Adipocyte (in vitro differentiated cells): Measurements from ENCODE around the gene DYSF.

Experiments used
- DNase-seq: peaks from one replicate; pipeline ENCODE4 v3.0.0-alpha.2; 2015; ENCODE audit warnings: low read depth
- H3K27me3 ChIP-seq: replicated peaks from 2 replicates; pipeline ENCODE4 v1.7.0; 2013; ENCODE audit warnings: mild to moderate bottlenecking, low read length, moderate library complexity; ENCODE audit not compliant: control insufficient read depth, insufficient read depth
- H3K36me3 ChIP-seq: 2 replicates; pipeline ENCODE4 v1.7.0; 2013; ENCODE audit warnings: low read length, mild to moderate bottlenecking, moderate library complexity; ENCODE audit not compliant: control insufficient read depth, insufficient read depth, severe bottlenecking
- H3K4me1 ChIP-seq: 2 replicates; pipeline ENCODE4 v1.7.0; 2013; ENCODE audit warnings: mild to moderate bottlenecking, low read length, moderate library complexity; ENCODE audit not compliant: control insufficient read depth, insufficient read depth
- H3K4me3 ChIP-seq: 2 replicates; pipeline ENCODE4 v1.7.0; 2013; ENCODE audit warnings: mild to moderate bottlenecking, low read length, moderate library complexity
- H3K9ac ChIP-seq: 2 replicates; pipeline ENCODE4 v1.7.0; 2013; ENCODE audit warnings: mild to moderate bottlenecking, low read length, moderate library complexity
- H3K9me3 ChIP-seq: 2 replicates; pipeline ENCODE4 v1.7.0; 2013; ENCODE audit warnings: mild to moderate bottlenecking, low read length, moderate library complexity; ENCODE audit not compliant: control insufficient read depth

Gene DYSF

DNA sequence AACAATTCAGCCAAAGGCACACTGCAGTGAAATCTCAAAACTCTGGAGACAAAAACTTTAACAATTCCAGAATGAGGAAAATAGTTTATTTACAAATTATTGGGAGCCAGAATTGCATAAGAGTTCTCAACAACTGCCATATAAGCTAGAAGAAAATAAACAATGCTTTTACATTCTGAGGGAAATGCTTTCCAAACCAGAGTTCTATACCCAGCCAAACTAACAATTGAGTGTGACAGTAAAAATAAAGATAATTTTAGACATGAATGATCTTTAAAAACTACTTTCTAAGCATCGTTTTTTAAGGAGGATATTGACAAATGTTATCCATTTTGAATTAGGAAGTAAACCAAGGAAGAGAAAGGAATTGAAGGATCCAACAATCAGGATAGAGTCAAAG, 271.4 kb downstream of the DYSF start:
- H3K36me3 ChIP-seq = no peaks in the 10 kb centered on the region
- no peak for DNase-seq
- no peaks in the 10 kb centered on the region for H3K27me3 ChIP-seq
- H3K4me1 ChIP-seq = peaks cover 40% of the 10 kb centered on the region
- no peak overlapping the region for H3K9ac ChIP-seq
- H3K9me3 ChIP-seq = peaks cover 18% of the 10 kb centered on the region
- H3K4me3 ChIP-seq = peak overlapping the region; percentile 8

DNA sequence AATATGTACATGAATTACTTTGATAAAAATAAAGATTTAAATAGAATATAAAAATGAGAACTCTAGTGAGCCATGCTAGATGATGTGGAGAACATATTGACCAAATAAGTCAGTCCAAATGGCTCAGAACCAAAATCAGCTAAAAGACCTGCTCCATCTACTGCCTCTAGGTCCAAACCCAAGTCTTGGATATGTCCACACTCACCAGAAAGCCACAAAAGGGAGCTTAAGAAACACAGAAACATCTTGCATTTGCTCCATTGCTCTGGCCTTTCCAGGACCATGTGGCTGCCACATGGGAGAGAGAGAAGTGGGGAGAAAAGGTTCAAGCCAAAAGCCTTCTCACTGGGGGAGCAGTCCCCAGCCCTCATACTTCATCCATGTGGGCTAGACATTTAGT, 272.5 kb downstream of the DYSF start:
- no peaks in the 10 kb centered on the region for H3K36me3 ChIP-seq

DNA sequence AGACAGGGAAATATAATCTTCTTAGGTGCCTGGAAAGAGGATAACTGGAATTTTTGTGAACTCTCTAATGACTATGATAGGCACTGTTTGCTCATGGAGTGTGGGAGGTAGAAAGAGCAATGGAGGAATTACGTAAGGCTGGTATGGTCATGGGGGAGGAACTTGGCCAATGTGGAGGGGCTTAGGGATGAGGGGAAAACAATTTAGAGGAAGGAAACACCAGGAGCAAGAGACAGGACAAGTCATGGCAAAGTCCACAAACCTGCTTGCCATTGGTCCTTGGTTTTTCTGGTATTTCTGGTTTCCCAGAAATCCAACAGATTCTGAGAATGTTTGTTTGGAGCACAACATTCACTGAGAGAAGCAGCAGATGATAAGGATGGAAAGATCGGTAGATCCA, 274.2 kb downstream of the DYSF start:
- peaks cover 21% of the 10 kb centered on the region for H3K27me3 ChIP-seq
- H3K4me3 ChIP-seq = no peak overlapping the region
- DNase-seq = no peak
- H3K4me1 ChIP-seq = peaks cover 18% of the 10 kb centered on the region
- no peaks in the 10 kb centered on the region for H3K36me3 ChIP-seq
- H3K9me3 ChIP-seq = peaks cover 18% of the 10 kb centered on the region
- H3K9ac ChIP-seq = no peak overlapping the region

More for the DNA sequence above, 272.5 kb downstream of the DYSF start:
- peaks cover 18% of the 10 kb centered on the region for H3K9me3 ChIP-seq
- H3K4me3 ChIP-seq = no peak overlapping the region
- H3K27me3 ChIP-seq = peaks cover 8% of the 10 kb centered on the region
- H3K4me1 ChIP-seq = peaks cover 30% of the 10 kb centered on the region
- no peak overlapping the region for H3K9ac ChIP-seq
- DNase-seq = no peak

DNA sequence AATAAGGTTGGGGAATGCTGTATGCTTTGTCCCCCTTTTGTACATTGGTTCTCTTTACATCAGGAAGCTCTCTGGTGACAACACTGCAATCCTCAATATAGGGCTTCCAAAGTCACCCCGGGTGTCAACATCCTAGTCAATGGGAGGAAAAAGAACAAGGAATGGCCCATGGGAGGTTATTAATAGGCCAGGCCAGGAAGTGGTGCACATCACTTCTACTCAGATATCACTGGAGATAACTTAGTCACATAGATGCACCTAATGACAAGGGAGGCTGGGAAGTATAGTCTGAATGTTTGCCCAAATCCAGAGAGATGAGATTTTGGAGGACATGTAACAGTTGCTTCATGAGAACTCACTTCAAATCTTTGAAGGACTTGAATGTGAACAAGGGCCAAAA, 274.7 kb downstream of the DYSF start:
- peaks cover 18% of the 10 kb centered on the region for H3K4me1 ChIP-seq
- H3K9me3 ChIP-seq = peaks cover 18% of the 10 kb centered on the region
- H3K9ac ChIP-seq = no peak overlapping the region
- peaks cover 23% of the 10 kb centered on the region for H3K27me3 ChIP-seq
- DNase-seq = no peak
- H3K36me3 ChIP-seq = no peaks in the 10 kb centered on the region
- no peak overlapping the region for H3K4me3 ChIP-seq

DNA sequence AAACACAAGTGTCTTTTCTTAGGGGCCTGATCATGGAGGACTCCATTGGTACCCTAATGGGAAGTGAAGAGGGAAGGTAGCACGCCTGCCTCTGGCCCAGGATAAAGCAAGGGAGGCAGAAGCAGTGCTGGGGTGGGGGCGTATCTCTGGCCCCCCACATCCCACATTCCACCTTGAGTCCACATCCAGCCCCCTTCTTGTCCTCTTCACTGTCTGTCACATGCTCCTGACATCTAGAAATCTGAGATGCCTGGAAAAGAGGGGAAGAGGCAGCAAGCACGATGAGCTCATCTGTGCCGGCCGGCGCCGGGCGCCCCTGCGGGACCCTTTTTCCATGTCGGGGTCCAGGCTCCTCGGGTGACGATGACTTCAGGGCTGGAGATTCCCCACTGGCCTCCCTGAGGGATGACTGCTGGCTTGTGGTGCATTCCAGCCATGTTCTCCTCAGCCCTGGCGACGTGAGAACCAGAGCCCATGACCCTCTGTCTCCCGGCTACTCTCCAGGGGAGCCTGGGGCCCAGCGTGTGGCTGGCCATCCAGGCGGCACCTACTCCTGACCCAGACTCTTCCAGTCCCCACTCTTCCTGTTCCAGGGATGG, 277.5 kb downstream of the DYSF start:
- no peaks in the 10 kb centered on the region for H3K36me3 ChIP-seq
- H3K4me3 ChIP-seq = no peak overlapping the region
- peaks cover under 1% of the 10 kb centered on the region for H3K9me3 ChIP-seq
- no peak overlapping the region for H3K9ac ChIP-seq
- peaks cover 31% of the 10 kb centered on the region for H3K27me3 ChIP-seq
- H3K4me1 ChIP-seq = peaks cover 18% of the 10 kb centered on the region
- no peak for DNase-seq

DNA sequence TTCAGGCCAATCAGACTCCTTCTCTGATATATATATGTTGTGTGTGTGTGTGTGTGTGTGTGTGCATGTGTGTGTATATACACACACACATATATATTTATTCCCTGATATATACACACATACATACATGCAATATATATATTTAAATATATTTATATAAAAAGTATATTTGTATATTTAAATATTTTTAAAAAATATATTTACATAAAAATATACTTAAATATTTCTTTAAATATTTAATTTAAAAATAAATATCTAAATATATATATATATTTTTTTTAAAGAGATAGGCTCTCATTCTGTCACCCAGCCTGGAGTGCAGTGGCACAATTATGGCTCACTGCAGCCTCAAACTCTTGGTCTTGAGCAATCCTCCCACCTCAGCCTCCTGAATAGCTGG, 281.3 kb downstream of the DYSF start:
- DNase-seq = no peak
- no peak overlapping the region for H3K4me3 ChIP-seq
- H3K36me3 ChIP-seq = no peaks in the 10 kb centered on the region
- peaks cover 5% of the 10 kb centered on the region for H3K4me1 ChIP-seq
- no peak overlapping the region for H3K9ac ChIP-seq
- peaks cover 31% of the 10 kb centered on the region for H3K27me3 ChIP-seq
- no peaks in the 10 kb centered on the region for H3K9me3 ChIP-seq

DNA sequence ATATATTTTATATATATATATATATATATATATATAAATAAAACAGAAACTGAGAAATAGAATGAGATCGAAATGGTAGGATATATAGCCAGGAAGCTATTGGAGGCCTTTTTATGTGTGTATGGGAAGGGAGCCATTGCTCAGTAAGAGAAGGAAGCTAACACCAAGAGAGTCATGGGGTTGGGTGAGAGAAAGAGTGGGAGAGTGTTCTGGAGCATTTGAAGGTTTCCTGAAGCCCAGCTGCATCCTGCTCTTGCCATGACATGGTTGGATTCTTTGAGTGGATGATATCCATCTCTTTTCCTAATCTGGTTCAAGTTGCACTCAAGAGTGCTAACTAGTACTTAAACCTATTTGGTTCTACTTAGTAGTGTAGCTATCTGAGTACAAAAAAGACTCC, 282.3 kb downstream of the DYSF start:
- H3K9me3 ChIP-seq = peaks cover 2% of the 10 kb centered on the region
- DNase-seq = no peak
- peaks cover 25% of the 10 kb centered on the region for H3K27me3 ChIP-seq
- H3K9ac ChIP-seq = no peak overlapping the region
- H3K36me3 ChIP-seq = no peaks in the 10 kb centered on the region
- H3K4me1 ChIP-seq = peaks cover 5% of the 10 kb centered on the region
- no peak overlapping the region for H3K4me3 ChIP-seq
